NCI-H2227 treated with DMSO at 0.1 percent for 48 hours (cell line): ENCODE measurements around the gene VPS33B.
"Not testable (repeated sequence)": the region's sequence is repeated elsewhere in the genome, so short reads cannot be mapped to it uniquely, and the experiment has no call there.

ENCODE experiments used
- DNase-seq: peaks from one replicate; lab custom pipeline; 2025; lab: John Stamatoyannopoulos, UW

The VPS33B gene

GRCh38 chr15:91031796-91032195 lies 9.4 kb upstream of the VPS33B start:
- no peak for DNase-seq

GRCh38 chr15:91027677-91028076 lies 5.3 kb upstream of the VPS33B start:
- no peak for DNase-seq

GRCh38 chr15:91023720-91024119 lies 1.3 kb upstream of the VPS33B start:
- DNase-seq: no peak

GRCh38 chr15:91022832-91023129 lies 387 bp upstream of the VPS33B start:
- no peak for DNase-seq

DNA sequence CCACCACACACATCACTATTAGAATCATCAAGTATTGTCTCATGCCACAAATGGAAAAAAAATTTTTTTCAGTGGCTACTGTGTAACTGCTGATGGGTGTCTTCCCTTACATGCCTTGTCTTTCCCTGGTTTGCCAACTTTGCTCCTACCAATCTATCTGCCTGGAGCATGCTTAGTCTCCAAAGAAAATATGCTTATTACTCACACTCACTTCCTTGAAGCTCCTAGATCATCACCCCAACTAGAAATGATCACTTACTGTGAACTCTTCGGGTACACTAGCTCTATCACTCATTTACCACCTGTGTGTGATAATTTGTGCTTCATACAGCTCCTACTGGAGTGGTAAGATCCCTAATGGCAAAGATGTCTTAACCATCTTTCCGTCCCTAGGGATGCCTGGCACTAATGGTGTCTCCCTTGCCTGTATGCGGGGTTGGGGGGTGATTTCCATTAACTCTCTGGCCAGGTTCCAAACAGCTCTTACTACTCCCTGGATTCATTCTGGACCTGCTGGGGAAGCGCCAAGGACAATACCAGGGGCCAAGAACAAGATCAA lies 799 bp downstream of the VPS33B start:
- DNase-seq: peak; percentile 10

GRCh38 chr15:91018158-91018557 lies 4.2 kb downstream of the VPS33B start:
- DNase-seq: no peak

GRCh38 chr15:91017716-91018115 lies 4.7 kb downstream of the VPS33B start:
- DNase-seq: no peak

GRCh38 chr15:91013701-91014100 lies 8.7 kb downstream of the VPS33B start:
- not testable (repeated sequence) for DNase-seq

GRCh38 chr15:91007266-91007665 lies 15.1 kb downstream of the VPS33B start:
- DNase-seq: no peak

- no peak for DNase-seq
Measured at GRCh38 chr15:91001209-91001608, 21.2 kb downstream of the VPS33B start.

GRCh38 chr15:90998737-90999136 lies 23.7 kb downstream of the VPS33B start:
- DNase-seq: no peak

GRCh38 chr15:90994417-90995311 lies 27.7 kb downstream of the VPS33B start, which contains the start of gene PRC1:
PRC1 (minus strand) TSS chr15:90994535; CDS start chr15:90994417, 118 bp downstream.
- DNase-seq: peak; percentile 93

DNA sequence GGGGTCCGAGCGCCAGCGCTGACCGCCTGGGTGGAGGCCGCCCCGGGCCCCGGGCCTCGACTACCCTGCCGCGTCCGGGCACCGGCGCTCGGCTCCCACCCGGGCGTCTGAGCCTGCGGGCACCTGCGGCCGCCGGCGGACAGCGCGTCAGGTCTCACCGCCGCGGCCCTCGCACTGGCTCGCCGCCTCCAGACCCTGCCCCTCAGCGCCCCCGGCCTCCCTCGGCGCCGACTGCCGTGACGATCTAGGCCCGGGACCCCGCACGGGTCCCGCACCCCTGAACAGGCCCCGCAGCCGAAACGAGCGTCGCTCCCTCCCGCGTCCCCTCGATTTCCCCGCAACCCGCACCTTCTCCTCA lies 28.4 kb downstream of the VPS33B start:
- DNase-seq: no peak

DNA sequence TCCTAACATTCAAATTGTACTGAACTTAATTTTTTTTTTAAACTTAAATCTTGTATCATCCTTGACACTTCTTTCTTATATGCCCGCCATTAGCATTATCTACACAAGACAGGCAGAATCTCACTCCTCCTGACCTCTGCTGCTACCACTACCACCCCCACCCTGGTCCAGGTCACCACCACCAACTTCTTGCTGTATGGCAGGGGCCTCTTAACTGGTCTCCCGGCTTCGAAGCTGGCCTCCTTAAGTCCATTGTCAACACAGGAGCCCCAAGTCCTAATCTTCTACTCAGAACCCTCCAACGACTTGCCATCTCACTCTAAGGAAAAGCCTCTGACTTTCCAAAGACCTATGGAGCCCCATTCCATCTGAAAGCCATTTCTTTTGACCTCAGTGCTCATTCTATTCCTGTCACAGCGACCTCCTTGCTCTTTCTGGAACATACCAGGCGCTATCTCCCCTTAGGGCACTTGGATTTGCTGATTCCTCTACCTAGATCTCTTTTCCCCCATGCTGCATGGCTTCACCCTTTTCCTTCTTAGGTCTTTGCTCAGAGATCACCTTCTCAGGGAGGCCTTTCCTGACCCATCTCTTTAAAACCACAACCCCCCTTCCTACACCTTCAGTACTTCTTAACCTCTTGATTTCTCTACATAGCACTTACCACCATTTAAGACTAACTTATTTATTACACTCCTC lies 30.7 kb downstream of the VPS33B start:
- no peak for DNase-seq

DNA sequence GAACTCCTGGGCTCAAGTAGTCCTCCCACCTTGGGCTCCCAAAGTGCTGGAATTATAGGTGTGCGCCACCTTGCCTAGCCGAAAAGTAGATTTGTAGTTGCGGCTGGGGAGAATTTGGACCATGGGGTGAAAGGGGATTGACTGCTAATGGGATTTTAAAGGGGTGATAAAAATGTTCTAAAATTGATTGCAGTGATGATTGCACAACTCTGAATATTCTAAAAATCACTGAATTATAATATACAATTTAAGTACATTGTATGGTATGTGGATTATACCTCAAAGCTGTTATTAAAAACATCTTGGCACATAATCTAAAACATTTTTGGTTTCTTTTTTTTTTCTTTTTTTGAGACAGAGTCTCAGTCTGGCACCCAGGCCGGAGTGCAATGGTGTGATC lies 31.9 kb downstream of the VPS33B start:
- no peak for DNase-seq

DNA sequence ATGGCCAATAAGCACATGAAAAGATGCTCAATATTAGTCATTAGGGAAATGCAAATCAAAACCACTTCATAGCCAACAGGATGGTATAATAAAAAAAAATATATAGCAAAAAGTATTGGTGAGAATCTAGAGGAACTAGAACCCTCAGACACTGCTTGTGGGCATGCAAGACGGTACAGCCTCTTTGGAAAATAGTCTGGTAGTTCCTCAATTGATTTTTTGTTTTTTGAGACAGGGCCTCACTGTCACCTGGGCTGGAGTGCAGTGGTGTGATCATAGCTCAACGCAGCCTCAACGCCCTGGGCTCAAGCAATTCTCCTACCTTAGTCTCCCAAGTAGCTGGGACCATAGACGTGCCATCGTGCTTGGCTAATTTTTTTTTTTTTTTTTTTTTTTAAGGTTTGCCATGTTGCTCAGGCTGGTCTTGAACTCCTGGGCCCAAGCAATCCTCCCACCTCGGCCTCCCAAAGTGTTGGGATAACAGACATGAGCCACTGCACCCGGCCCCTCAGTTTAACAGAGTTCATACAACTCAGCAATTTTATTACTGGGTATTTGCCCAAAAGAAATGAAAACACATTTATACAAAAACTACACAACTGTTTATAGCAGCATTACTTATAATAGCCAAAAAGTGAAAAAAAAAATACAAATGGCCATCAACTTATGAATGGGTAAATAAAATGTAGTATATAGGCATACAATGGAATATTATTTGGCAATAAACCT lies 33.2 kb downstream of the VPS33B start:
- DNase-seq: no peak

DNA sequence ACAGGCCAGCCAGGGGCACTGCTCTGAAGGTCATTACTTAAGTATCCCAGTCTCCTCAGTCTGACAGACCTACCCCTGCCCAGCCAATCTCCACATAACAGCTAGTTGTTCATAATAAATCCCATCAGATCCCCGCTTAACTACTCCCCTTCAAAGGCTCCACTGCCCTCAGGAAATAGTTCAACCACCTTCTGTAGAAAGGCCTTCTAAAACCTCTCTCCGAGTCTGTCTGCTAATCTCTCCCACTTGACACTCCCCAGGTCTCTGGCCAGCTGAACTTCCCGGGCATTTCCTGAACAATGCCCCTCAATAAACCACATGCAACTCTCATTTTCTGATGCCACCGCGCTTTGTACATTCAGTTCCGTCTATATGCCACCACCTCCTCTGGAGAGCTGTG lies 34.1 kb downstream of the VPS33B start:
- DNase-seq: peak; percentile 18

DNA sequence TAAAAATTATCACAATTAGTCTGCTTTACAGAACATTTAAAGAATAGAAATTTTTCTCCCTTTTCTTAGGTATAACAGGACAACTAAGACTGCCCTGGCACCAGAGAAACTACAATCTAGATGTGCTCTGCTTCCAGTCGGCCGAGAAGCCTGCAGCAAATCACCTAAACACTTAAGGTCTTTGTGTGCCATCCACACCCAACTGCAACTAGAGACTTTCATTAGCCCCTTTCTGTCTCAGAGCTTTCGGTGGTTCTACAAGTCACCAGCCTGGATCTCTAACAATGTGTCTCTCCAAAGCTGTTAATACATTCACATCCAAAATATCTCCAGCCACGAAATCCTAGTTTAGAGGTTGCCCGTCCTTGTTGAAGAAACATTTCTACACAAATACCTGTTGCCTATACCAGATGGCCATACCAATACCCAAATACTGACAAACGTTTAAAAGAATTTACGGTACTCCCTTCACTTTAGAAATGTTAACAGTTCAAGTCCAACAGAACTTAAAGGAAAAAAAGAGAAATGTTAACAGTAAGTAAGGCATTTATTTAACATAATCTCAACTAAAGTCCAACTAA lies 34.7 kb downstream of the VPS33B start:
- DNase-seq: peak; percentile 18

GRCh38 chr15:90986790-90987507 lies 35.4 kb downstream of the VPS33B start:
- no peak for DNase-seq

DNA sequence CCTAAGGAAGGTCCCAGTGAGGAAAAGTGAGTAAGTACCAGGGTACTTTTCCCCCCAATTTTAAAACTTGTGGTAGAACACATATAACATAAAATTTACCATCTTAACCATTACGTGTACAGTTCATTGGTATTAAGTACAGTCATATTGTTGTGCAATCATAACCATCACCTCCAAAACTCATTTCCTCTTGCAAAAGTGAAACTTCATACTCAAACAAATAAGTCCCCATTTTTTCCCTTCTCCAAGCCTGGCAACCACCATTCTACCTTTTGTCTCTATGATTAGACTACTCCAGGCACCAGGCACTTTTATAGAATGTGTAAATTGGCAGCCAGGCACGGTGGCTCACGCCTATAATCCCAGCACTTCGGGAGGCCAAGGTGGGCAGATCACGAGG lies 40.3 kb downstream of the VPS33B start:
- DNase-seq: no peak

GRCh38 chr15:90981681-90982080 lies 40.7 kb downstream of the VPS33B start:
- DNase-seq: no peak
